BLaER1 treated with 17β-estradiol and CSF1 and Interleukin-3, amounts not matched to agents 10 nM and 100 nM (cell line): ENCODE measurements around the gene RPLP2.
A peak's percentile ranks its signal among the peaks of the same experiment; 100 is the strongest.

Source experiments
- H3K27ac ChIP-seq, 11 experiments: shearing (Covaris generic); formaldehyde crosslinking; 2 replicates each; pipeline ENCODE4 v1.8.1; 2022
- H3K27me3 ChIP-seq, 11 experiments: shearing (Covaris generic); formaldehyde crosslinking; 2 replicates each; pipeline ENCODE4 v1.8.1; 2022
- H3K36me3 ChIP-seq, 11 experiments: shearing (Covaris generic); formaldehyde crosslinking; 2 replicates each; pipeline ENCODE4 v1.8.1; 2022
- H3K4me1 ChIP-seq, 10 experiments: shearing (Covaris generic); formaldehyde crosslinking; 2 replicates each; pipeline ENCODE4 v1.8.1; 2022
- H3K4me2 ChIP-seq, 11 experiments: shearing (Covaris generic); formaldehyde crosslinking; 2 replicates each; pipeline ENCODE4 v1.8.1; 2022
- H3K4me3 ChIP-seq, 10 experiments: shearing (Covaris generic); formaldehyde crosslinking; 2 replicates each; pipeline ENCODE4 v1.8.1; 2022
- H3K9ac ChIP-seq, 11 experiments: shearing (Covaris generic); formaldehyde crosslinking; 2 replicates each; pipeline ENCODE4 v1.8.1; 2022
- H3K9me3 ChIP-seq, 11 experiments: shearing (Covaris generic); formaldehyde crosslinking; replicated peaks in 1 of 11; 2 replicates each; pipeline ENCODE4 v1.8.1; 2022
- H4K20me1 ChIP-seq, 11 experiments: shearing (Covaris generic); formaldehyde crosslinking; 2 replicates each; pipeline ENCODE4 v1.8.1; 2022
- Cebpa-rat ChIP-seq, 11 experiments: shearing (Covaris generic); IDR thresholded peaks; 2 replicates each; pipeline ENCODE4 v1.8.1; 2022

RPLP2 gene

DNA sequence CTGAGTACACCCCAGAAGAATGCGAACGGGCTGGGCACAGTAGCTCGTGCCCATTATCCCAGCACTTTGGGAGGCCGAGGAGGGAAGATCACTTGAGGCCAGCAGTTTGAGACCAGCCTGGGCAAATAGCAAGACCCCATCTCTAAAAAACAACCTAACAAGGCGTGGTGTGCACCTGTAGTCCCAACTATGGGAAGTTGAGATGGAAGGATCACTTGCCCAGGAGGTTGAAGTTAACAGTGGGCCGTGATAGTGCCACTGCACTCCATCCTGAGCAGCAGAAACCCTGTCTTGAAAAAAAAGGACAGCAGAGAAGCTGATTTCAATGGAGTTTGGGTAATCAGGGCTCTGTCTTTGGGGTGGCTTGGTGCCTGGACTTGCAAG, 3.3 kb downstream of the RPLP2 start:
- Histone ChIP-seq H4K20me1 (peaks cover 33 to 78% (median 66%) of the 10 kb centered on the region in 11 experiments; a peak in 21 of 22 replicates), H3K36me3 (peaks cover 38 to 64% (median 55%) of the 10 kb centered on the region in 11 experiments), H3K9ac (peak overlapping the region in 10 of 11 experiments; percentile 47 to 100 (median 98); a peak in 17 of 22 replicates), H3K9me3 (no peaks in the 10 kb centered on the region), H3K4me2 (peak overlapping the region in 9 of 11 experiments; percentile 88 to 99 (median 95); a peak in 12 of 22 replicates), H3K27me3 (no peaks in the 10 kb centered on the region), H3K4me1 (peaks cover 29 to 40% (median 38%) of the 10 kb centered on the region in 10 experiments), H3K4me3 (0 out of 20 replicates have a peak overlapping the region, but pooled peaks of 1 of the 10 experiments have one; percentile 88), H3K27ac (peak overlapping the region in 7 of 11 experiments; percentile 6 to 99 (median 33); a peak in 7 of 22 replicates)
- no peak for TF ChIP-seq Cebpa-rat (IDR thresholded peaks at IDR 0.05)

DNA sequence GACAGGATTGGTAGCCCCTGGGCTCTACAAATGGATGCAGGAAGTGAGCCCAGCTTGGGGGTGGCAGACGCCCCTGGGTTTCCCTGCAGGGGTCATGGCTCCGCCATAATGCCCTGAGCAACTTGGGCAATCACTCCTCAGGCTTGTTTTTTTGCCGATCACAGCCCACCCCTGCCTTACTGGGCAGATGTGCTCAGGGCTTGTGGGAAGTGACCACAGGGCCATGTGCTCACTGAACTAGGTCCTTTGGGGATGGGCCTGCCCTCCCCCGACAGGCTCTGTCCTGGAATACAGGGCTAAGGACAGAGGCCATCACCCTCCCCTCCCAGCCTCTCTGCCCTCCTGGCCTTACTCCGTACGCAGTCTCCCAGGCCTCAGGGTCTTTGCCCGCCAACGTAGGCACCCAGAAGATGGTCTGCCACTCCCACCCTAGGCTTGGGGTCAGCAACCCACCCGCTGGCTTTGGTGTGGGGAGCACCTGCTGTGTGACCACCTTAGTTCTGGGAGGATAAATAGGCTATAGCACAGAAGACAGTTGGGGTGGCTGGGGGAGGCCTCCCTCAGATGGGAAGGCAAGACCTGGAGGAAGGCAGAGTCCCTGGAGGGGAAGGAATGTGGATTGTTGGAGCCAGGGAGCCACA, 3.8 kb downstream of the RPLP2 start:
- no peaks in the 10 kb centered on the region for H3K9me3 ChIP-seq

DNA sequence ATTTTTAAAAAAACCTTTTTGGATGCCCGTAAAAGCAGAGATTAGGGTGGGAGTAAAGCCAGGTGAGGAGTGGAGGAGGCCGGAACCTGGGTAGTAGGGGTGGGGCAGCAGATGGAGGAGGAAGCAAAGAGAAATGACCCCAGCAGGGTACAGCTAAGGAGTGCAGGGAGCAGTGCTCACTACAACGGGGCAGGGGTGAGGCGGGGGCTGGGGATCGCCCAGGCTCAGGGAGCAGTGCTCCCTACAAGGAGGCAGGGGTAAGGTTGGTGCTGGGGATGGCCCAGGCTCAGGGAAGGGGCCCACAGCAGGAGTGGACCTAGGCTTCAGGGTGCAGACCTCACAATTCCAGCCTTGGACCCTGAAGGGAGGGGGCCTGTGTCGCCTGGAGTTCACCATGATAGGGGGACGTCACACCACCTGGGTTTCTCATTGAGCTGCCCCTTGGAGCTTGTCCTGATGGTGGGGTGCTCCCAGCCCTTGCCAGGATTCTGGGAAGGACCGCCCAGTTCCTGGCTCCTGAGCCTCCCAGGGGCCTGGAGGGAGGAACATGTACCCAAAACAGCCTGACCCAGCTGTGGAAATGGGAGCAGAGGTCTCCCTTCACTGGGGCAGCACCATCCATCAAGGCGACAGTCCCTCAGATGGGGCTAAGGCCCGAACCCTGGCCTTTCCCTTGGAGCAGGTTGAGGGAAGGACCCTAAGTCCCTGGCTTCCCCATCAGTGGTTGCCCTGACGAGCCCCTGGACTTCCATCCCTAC, 6.1 kb downstream of the RPLP2 start:
- Histone ChIP-seq H3K9me3 (no peaks in the 10 kb centered on the region), H3K9ac (0 out of 22 replicates have a peak overlapping the region, but pooled peaks of 2 of the 11 experiments have one; percentile 13 to 15), H4K20me1 (peaks cover 32 to 92% (median 69%) of the 10 kb centered on the region in 11 experiments; a peak in 21 of 22 replicates), H3K4me1 (peaks cover 35 to 48% (median 45%) of the 10 kb centered on the region in 10 experiments), H3K4me3 (no peak overlapping the region), H3K27ac (no peak overlapping the region), H3K36me3 (peaks cover 37 to 57% (median 52%) of the 10 kb centered on the region in 11 experiments), H3K27me3 (no peaks in the 10 kb centered on the region), H3K4me2 (no peak overlapping the region)
- no peak for TF ChIP-seq Cebpa-rat (IDR thresholded peaks at IDR 0.05)

More for the DNA sequence above, 3.8 kb downstream of the RPLP2 start:
- H3K4me3 ChIP-seq = no peak overlapping the region
- peaks cover 24 to 37% (median 35%) of the 10 kb centered on the region in 10 experiments for H3K4me1 ChIP-seq
- H3K36me3 ChIP-seq = peaks cover 38 to 64% (median 55%) of the 10 kb centered on the region in 11 experiments
- H4K20me1 ChIP-seq = peaks cover 33 to 83% (median 68%) of the 10 kb centered on the region in 11 experiments; a peak in 21 of 22 replicates
- H3K27ac ChIP-seq = peak overlapping the region in 7 of 11 experiments; percentile 6 to 99 (median 33); a peak in 6 of 22 replicates
- H3K9ac ChIP-seq = peak overlapping the region in 10 of 11 experiments; percentile 47 to 100 (median 98); a peak in 15 of 22 replicates
- no peak for TF ChIP-seq Cebpa-rat (IDR thresholded peaks at IDR 0.05)
- H3K4me2 ChIP-seq = peak overlapping the region in 6 of 11 experiments; percentile 88 to 99 (median 95); a peak in 7 of 22 replicates
- H3K27me3 ChIP-seq = no peaks in the 10 kb centered on the region

DNA sequence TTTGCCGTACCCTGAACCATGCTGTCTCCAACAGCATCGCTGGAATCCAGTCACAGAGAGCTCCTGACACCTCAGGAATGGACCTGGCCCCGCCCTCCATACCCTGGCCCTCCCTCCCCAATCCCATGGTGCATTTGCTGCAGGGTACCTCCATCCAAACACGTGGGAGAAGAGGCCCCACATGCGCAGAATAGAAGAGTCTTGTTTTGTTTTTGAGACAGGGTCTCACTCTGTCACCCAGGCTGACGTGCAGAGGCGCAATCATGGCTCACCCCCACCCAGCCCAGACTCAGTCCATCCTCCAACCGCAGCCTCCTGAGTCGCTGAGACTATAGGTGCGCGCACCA, 6.6 kb downstream of the RPLP2 start:
- no peak overlapping the region for H3K9ac ChIP-seq
- H3K27me3 ChIP-seq = no peaks in the 10 kb centered on the region
- no peaks in the 10 kb centered on the region for H3K9me3 ChIP-seq
- TF ChIP-seq Cebpa-rat (IDR thresholded peaks at IDR 0.05) = no peak
- H3K4me1 ChIP-seq = peaks cover 35 to 48% (median 45%) of the 10 kb centered on the region in 10 experiments
- H4K20me1 ChIP-seq = peaks cover 32 to 92% (median 69%) of the 10 kb centered on the region in 11 experiments; a peak in 21 of 22 replicates
- no peak overlapping the region for H3K27ac ChIP-seq
- no peak overlapping the region for H3K4me2 ChIP-seq
- peaks cover 32 to 57% (median 47%) of the 10 kb centered on the region in 11 experiments for H3K36me3 ChIP-seq
- no peak overlapping the region for H3K4me3 ChIP-seq

DNA sequence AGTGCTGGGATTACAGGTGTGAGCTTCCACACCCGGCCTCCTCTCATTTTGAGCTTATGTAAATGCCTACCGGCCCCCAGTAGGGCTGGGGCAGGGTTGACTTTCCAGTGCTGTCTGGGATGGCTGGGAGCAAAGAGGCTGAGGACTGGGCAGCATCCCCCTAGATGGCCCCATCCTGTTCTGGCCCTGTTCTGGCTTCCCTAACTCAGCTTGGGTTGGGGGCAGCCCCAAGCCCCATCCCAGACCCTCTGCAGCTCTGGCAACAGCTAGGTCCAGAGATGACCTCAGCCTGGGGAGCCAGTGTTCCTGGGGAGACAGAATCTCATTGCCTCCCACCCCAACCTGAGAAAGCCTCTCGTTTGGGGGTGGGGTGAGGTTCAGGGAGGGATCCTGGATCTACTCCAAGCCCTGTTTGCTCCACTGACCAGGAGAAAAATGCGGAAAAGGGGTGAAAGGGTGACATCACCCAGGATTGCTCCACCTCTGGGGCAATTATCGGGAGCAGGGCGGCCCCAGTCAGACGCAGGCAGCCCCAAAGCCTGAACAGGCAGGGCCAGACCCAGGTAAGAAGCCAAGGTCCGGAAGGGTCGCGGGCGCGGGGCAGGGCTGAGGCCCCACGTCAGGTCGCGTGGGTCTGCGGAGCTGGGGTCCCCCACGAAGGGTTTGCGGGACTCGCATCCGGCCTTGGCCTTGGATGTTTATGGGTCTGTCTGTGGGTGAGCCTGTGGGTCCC, 8.8 kb downstream of the RPLP2 start, which contains the start of gene PNPLA2:
PNPLA2 (plus strand) TSS at position 519 of the 733 bp plus-strand sequence. CDS start 805 bp downstream, outside the sequence.
- Histone ChIP-seq H3K4me3 (peak within 1 kb of the TSS; percentile 81 to 95 (median 86)), H3K9me3 (no peaks in the 10 kb centered on the region), H3K4me2 (peak within 1 kb of the TSS; percentile 91 to 100 (median 98)), H3K27me3 (no peaks in the 10 kb centered on the region), H4K20me1 (peaks cover 31 to 90% (median 53%) of the 10 kb centered on the region in 11 experiments; a peak in 21 of 22 replicates), H3K4me1 (peaks cover 33 to 48% (median 42%) of the 10 kb centered on the region in 10 experiments), H3K27ac (peak within 1 kb of the TSS; percentile 83 to 96 (median 93)), H3K9ac (peak within 1 kb of the TSS; percentile 93 to 97 (median 96)), H3K36me3 (peaks cover 15 to 54% (median 35%) of the 10 kb centered on the region in 11 experiments)
- TF ChIP-seq Cebpa-rat (IDR thresholded peaks at IDR 0.05) = no peak

DNA sequence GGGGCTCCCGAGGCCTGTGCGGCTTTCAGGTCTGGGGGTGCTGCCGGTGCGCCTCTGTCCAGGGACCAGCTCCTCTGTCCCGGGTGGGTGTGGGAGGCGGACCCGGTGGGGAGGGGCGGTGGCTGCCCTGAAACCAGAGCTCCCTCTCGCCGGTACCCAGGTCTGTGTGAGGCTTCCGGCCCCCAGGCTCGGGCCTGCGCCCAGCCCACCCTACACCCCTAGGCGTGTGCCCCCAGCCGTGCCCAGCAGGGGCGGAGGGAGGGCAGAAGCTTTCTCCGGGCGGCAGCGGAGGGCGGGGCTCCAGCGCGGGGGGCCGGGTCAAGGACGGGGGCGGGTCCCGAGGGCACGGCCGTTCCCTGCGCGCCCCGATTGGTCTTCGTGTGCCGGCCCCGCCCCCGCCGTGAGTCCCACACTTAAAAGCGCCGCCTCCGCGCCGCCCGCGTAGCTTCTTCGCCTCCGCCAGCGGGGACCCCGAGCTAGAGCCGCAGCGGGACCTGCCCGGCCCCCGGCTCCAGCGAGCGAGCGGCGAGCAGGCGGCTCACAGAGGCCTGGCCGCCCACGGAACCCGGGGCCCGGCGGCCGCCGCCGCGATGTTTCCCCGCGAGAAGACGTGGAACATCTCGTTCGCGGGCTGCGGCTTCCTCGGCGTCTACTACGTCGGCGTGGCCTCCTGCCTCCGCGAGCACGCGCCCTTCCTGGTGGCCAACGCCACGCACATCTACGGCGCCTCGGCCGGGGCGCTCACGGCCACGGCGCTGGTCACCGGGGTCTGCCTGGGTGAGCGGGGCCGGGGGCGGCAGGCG, 9.6 kb downstream of the RPLP2 start:
- Histone ChIP-seq H3K27me3 (peaks cover 0 to 2% (median 0%) of the 10 kb centered on the region in 11 experiments; a peak in 3 of 22 replicates), H3K27ac (peak overlapping the region; percentile 83 to 96 (median 93)), H3K36me3 (peaks cover 17 to 54% (median 35%) of the 10 kb centered on the region in 11 experiments), H3K4me3 (peak overlapping the region; percentile 81 to 95 (median 86)), H3K9me3 (no peaks in the 10 kb centered on the region), H3K9ac (peak overlapping the region; percentile 93 to 97 (median 96)), H3K4me2 (peak overlapping the region; percentile 91 to 100 (median 98)), H3K4me1 (peaks cover 33 to 49% (median 39%) of the 10 kb centered on the region in 10 experiments), H4K20me1 (peaks cover 25 to 90% (median 48%) of the 10 kb centered on the region in 11 experiments; a peak in 20 of 22 replicates)
- no peak for TF ChIP-seq Cebpa-rat (IDR thresholded peaks at IDR 0.05)

DNA sequence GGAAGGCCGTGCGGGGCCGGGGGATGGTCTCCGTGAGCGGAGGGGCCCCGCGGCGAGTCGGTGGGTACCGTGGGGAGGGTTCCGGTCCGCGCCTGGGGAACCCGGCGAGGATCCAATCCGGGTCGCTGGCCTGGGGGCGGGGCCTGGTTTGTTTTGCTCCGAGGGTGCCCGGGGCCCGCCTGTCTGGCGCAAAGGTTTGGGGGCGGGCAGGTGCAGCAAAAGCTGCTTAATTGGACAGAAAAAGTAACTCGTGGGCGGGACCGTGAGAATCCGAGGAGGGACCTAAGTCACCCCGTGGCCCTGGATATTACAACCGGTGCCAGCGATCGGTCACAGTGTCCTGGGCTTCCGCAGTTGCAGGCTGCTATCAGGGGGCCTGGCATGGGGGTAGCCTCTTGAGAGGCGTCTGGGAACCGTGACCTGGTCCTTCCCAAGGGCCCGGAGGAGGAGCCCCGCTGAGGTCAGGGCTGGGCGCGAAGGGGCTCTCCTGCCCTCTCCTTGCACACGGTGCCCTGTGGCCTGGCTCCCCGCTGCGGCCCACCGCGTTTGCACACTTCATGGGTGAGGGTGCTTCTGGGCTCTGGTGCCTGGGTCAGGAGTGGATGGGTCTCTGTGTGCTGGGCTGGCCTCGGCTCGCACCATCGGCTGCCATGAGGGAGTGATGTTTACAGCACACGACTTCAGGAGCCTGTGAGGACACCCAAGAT, 10.3 kb downstream of the RPLP2 start:
- Histone ChIP-seq H3K4me3 (peak overlapping the region; percentile 81 to 95 (median 86)), H3K27me3 (peaks cover 0 to 10% (median 4%) of the 10 kb centered on the region in 11 experiments; a peak in 19 of 22 replicates), H3K36me3 (peaks cover 22 to 54% (median 35%) of the 10 kb centered on the region in 11 experiments), H4K20me1 (peaks cover 31 to 90% (median 49%) of the 10 kb centered on the region in 11 experiments; a peak in 20 of 22 replicates), H3K9me3 (no peaks in the 10 kb centered on the region), H3K4me2 (peak overlapping the region; percentile 91 to 100 (median 98)), H3K27ac (peak overlapping the region; percentile 83 to 96 (median 93)), H3K4me1 (peaks cover 35 to 56% (median 46%) of the 10 kb centered on the region in 10 experiments), H3K9ac (peak overlapping the region; percentile 93 to 97 (median 96))
- no peak for TF ChIP-seq Cebpa-rat (IDR thresholded peaks at IDR 0.05)
